Measurements from ENCODE around the gene COL6A5. TPM values are rescaled to one million over a fixed set of nuclear protein-coding genes. Genes with fewer than 3 reads are reported as not detected.

Gene COL6A5
- polyA plus RNA-seq, 1 of the 3 experiments (the other 2 are of a cell fraction) = not detected

- no peak for TF ChIP-seq TAF1 (IDR thresholded peaks at IDR 0.05; ENCODE audit: borderline replicate concordance, low read depth, low read length)
- TF ChIP-seq RAD21 (IDR thresholded peaks at IDR 0.05; ENCODE audit: low read length) = no peak
- TF ChIP-seq USF1 (IDR thresholded peaks at IDR 0.05; ENCODE audit: borderline replicate concordance, low read depth) = no peak
- no peak for TF ChIP-seq FOXM1 (IDR thresholded peaks at IDR 0.05; ENCODE audit: low read depth)
- TF ChIP-seq TCF12 (IDR thresholded peaks at IDR 0.05) = no peak
- TF ChIP-seq NRF1 (IDR thresholded peaks at IDR 0.05; ENCODE audit: low read depth, low read length) = no peak
- TF ChIP-seq IRF3 (IDR thresholded peaks at IDR 0.05; ENCODE audit: low read depth, low read length) = no peak
- no peak for TF ChIP-seq SMC3 (IDR thresholded peaks at IDR 0.05; ENCODE audit: low read depth, low read length)
Observed at GRCh38 chr3:130354430-130354829, 9.0 kb downstream of the COL6A5 start (continued).

- Histone ChIP-seq H3F3A (replicated peaks; ENCODE audit: insufficient read depth) (no peaks in the 10 kb centered on the region), H3K9me2 (no peaks in the 10 kb centered on the region), H3K4me3 (ENCODE audit: low read depth in 2 of 2, low read length in 1 of 2) (no peak overlapping the region), H3K79me2 (ENCODE audit: insufficient read depth) (no peaks in the 10 kb centered on the region), H4K20me1 (ENCODE audit: insufficient read depth) (no peaks in the 10 kb centered on the region), H3K4me1 (ENCODE audit: control insufficient read depth in 1 of 2, insufficient read depth in 2 of 2, low read depth in 1 of 2, low read length in 1 of 2) (no peaks in the 10 kb centered on the region), H3K36me3 (replicated peaks in 1 of 2; ENCODE audit: control insufficient read depth in 1 of 2, insufficient read depth in 2 of 2, low read length in 1 of 2) (no peaks in the 10 kb centered on the region), H3K9ac (no peak overlapping the region), H3K27ac (ENCODE audit: low read depth in 2 of 2, low read length in 1 of 2) (no peak overlapping the region), H3K27me3 (ENCODE audit: insufficient read depth) (no peaks in the 10 kb centered on the region), H2AFZ (ENCODE audit: low read depth) (no peak overlapping the region), H3K4me2 (no peak overlapping the region), H3K9me3 (no peaks in the 10 kb centered on the region)
- 10% methylated on average over 3 of the region's 3 CpGs for WGBS (ENCODE audit: low lambda C conversion rate)
- ChIA-PET CTCF (no interaction called here), POLR2A (no interaction called here)
- TF ChIP-seq POLR2AphosphoS5 (IDR thresholded peaks at IDR 0.05; ENCODE audit: low read depth, low read length) (no peak), RAD21 (IDR thresholded peaks at IDR 0.05; ENCODE audit: low read length) (no peak), ZBTB33 (IDR thresholded peaks at IDR 0.05; ENCODE audit: borderline replicate concordance, low read depth) (no peak), MEF2A (IDR thresholded peaks at IDR 0.05; ENCODE audit: borderline replicate concordance, low read depth) (no peak), RXRA (IDR thresholded peaks at IDR 0.05; ENCODE audit: borderline replicate concordance, low read depth) (no peak), SIN3A (IDR thresholded peaks at IDR 0.05; ENCODE audit: borderline replicate concordance, low read depth, low read length) (no peak), MAX (IDR thresholded peaks at IDR 0.05; ENCODE audit: low read depth) (no peak), PBX3 (IDR thresholded peaks at IDR 0.05) (no peak), YY1 (IDR thresholded peaks at IDR 0.05; ENCODE audit: low read depth) (no peak), EP300 (IDR thresholded peaks at IDR 0.05; ENCODE audit: borderline replicate concordance in 1 of 2, low read depth in 1 of 2, low read length in 1 of 2) (no peak), FOXM1 (IDR thresholded peaks at IDR 0.05; ENCODE audit: low read depth) (no peak), EZH2phosphoT487 (IDR thresholded peaks at IDR 0.05; ENCODE audit: borderline replicate concordance, low read depth) (no peak), CTCF (IDR thresholded peaks at IDR 0.05) (no peak), TCF12 (IDR thresholded peaks at IDR 0.05) (no peak), USF2 (IDR thresholded peaks at IDR 0.05; ENCODE audit: borderline replicate concordance, low read depth, low read length) (no peak), FOSL2 (IDR thresholded peaks at IDR 0.05; ENCODE audit: borderline replicate concordance, low read depth) (no peak), GATA2 (CRISPR knock-in tag; IDR thresholded peaks at IDR 0.05) (no peak), MXI1 (IDR thresholded peaks at IDR 0.05; ENCODE audit: low read depth, low read length) (no peak)
- no peak for DNase-seq
Observed at GRCh38 chr3:130374033-130374432, 28.6 kb downstream of the COL6A5 start.

Data from SK-N-SH (cell line).